H1 (cell line): Measurements from ENCODE around the gene C12orf42. TPM values are rescaled to one million over a fixed set of nuclear protein-coding genes. Genes with fewer than 3 reads are reported as not detected.

Experiments used
- ASH2L ChIP-seq: fragments of 200-600, 300-600 bp; sonication (generic); IDR thresholded peaks from one replicate; pipeline ENCODE4 v1.7.1; 2017; ENCODE audit warnings: low read length
- BCL11A ChIP-seq, 2 experiments: IDR thresholded peaks; one replicate each; pipeline ENCODE4 v1.6.1; 2011; ENCODE audit warnings: low read depth in 2 of 2, low read length in 2 of 2, mild to moderate bottlenecking in 2 of 2
- E2F6 ChIP-seq: IDR thresholded peaks from 2 replicates; pipeline ENCODE4 v1.6.1; 2012; ENCODE audit warnings: inconsistent platforms
- EGR1 ChIP-seq: IDR thresholded peaks from 2 replicates; pipeline ENCODE4 v1.6.1; 2011; ENCODE audit warnings: low read depth, low read length, borderline replicate concordance
- HDAC2 ChIP-seq, 2 experiments: fragments of 300-600 bp in 1 of 2; sonication (generic) in 1 of 2; IDR thresholded peaks; 2 replicates each; pipeline ENCODE4 v1.6.1; 2011 to 2012; ENCODE audit warnings: low read depth in 2 of 2, low read length in 2 of 2, mild to moderate bottlenecking in 2 of 2, moderate library complexity in 2 of 2, borderline replicate concordance in 1 of 2, inconsistent platforms in 1 of 2
- KDM1A ChIP-seq: fragments of 200-600, 300-600 bp; sonication (generic); IDR thresholded peaks from 2 replicates; pipeline ENCODE4 v1.7.1; 2016; ENCODE audit warnings: mild to moderate bottlenecking, low read length, borderline replicate concordance
- NANOG ChIP-seq: IDR thresholded peaks from 2 replicates; pipeline ENCODE4 v1.6.1; 2011; ENCODE audit warnings: low read length, low read depth, mild to moderate bottlenecking, inconsistent platforms; ENCODE audit not compliant: insufficient read depth, poor library complexity, severe bottlenecking
- RAD21 ChIP-seq, 2 experiments: IDR thresholded peaks in 1 of 2; conservative IDR thresholded peaks in 1 of 2; 2 replicates each; pipeline ENCODE4 v1.6.1; 2011; ENCODE audit warnings: low read depth in 2 of 2, low read length in 2 of 2, improper control_type of control experiment in 1 of 2, inconsistent platforms in 1 of 2, mild to moderate bottlenecking in 1 of 2, moderate library complexity in 1 of 2
- SIN3A ChIP-seq, 2 experiments: IDR thresholded peaks in 1 of 2; conservative IDR thresholded peaks in 1 of 2; 2 replicates each; pipeline ENCODE4 v1.6.1; 2011 to 2012; ENCODE audit warnings: low read length in 2 of 2, improper control_type of control experiment in 1 of 2, low read depth in 1 of 2, mild to moderate bottlenecking in 1 of 2
- YY1 ChIP-seq: IDR thresholded peaks from 2 replicates; pipeline ENCODE4 v1.6.1; 2011; ENCODE audit warnings: low read depth, mild to moderate bottlenecking, low read length
- polyA plus RNA-seq, 7 experiments: library from polyadenylated mRNA; depleted of rRNA in 3 of 7; stranded (reverse) in 5 of 7; unstranded in 2 of 7; fragments of >200 nt in 5 of 7; fragments of 200-250 nt in 2 of 7; gene quantifications; 1 replicate in 5 of 7; 2 replicates in 1 of 7; 4 replicates in 1 of 7; pipeline versions ENCODE4 v1.2.1 to v1.2.3, GENCODE V29; 2011 to 2013; ENCODE audit warnings: missing spikeins in 2 of 7, mixed read lengths in 2 of 7
- total RNA-seq: library from RNA; stranded (reverse); fragmentation: NEBNext Ultra II Directional; extraction: Animal tissue kit (Norgen Biotek cat#: 25700); gene quantifications from 2 replicates; pipeline ENCODE4 v1.2.1, GENCODE V29; 2021

The C12orf42 gene
- total and polyA plus RNA-seq, 2 of the 8 experiments (the other 6 are each of a cell fraction or from before 2014, with no cell fraction given) = 0.05 TPM; not detected in 1

- TF ChIP-seq HDAC2 (IDR thresholded peaks at IDR 0.05; ENCODE audit: borderline replicate concordance in 1 of 2, low read depth in 2 of 2, low read length in 2 of 2) = 0 out of 4 replicates have a peak, but pooled peaks of 1 of the 2 experiments have one; percentile 36
- TF ChIP-seq EGR1 = 0 out of 2 replicates have a peak, but pooled peaks have one; percentile 37
- peak; percentile 73 for TF ChIP-seq E2F6
- no peak for TF ChIP-seq BCL11A (IDR thresholded peaks at IDR 0.05; ENCODE audit: low read depth in 2 of 2, low read length in 2 of 2)
- peak; percentile 39 to 59; a peak in 3 of 4 replicates for TF ChIP-seq RAD21 (IDR thresholded peaks at IDR 0.05 in 1 of 2, conservative IDR thresholded peaks at IDR 0.05 in 1 of 2; ENCODE audit: low read depth in 2 of 2, low read length in 2 of 2)
- TF ChIP-seq ASH2L = peak; percentile 21
- TF ChIP-seq KDM1A = peak; percentile 46; the same call in 1 of the 2 replicates
- TF ChIP-seq YY1 = peak; percentile 58; the same call in 1 of the 2 replicates
- peak; percentile 48 to 66; a peak in 1 of 4 replicates for TF ChIP-seq SIN3A (conservative IDR thresholded peaks at IDR 0.05 in 1 of 2, IDR thresholded peaks at IDR 0.05 in 1 of 2; ENCODE audit: low read depth in 1 of 2, low read length in 2 of 2)
- TF ChIP-seq NANOG = peak; percentile 15
Observed at GRCh38 chr12:103495469-103496456, at the start of gene C12orf42 (continued).
